Vagina (tissue), 2 donors: ENCODE data around the gene ACVR2A. TPM values are rescaled to one million over a fixed set of nuclear protein-coding genes. Genes with fewer than 3 reads are reported as not detected.

ENCODE experiments used
- DNase-seq, 2 donors: peaks; one replicate each; pipeline ENCODE4 v3.0.0-alpha.2; 2017; ENCODE audit errors: extremely low spot score in 2 of 2
- H3K27ac ChIP-seq: fragments of 200-600 bp; sonication (generic); one replicate; pipeline ENCODE4 v1.5.1; 2019
- H3K27me3 ChIP-seq: fragments of 200-600 bp; sonication (generic); one replicate; pipeline ENCODE4 v1.5.1; 2019
- H3K36me3 ChIP-seq, 2 donors: fragments of 200-600 bp; sonication (generic); one replicate each; pipeline ENCODE4 v1.5.1; 2017 to 2019
- H3K4me1 ChIP-seq: fragments of 200-600 bp; sonication (generic); one replicate; pipeline ENCODE4 v1.5.1; 2019
- H3K4me3 ChIP-seq, 2 donors: fragments of 200-600 bp; sonication (generic); 1 replicate in 1 of 2; 2 replicates in 1 of 2; pipeline ENCODE4 v1.5.1; 2016 to 2019
- H3K9me3 ChIP-seq: fragments of 200-600 bp; sonication (generic); one replicate; pipeline ENCODE4 v1.5.1; 2019
- CTCF ChIP-seq, 3 experiments: fragments of 450-650 bp in 2 of 3; fragments of 200-600 bp in 1 of 3; sonication (generic) in 1 of 3; IDR thresholded peaks; one replicate each; pipeline ENCODE4 v1.5.1; 2017 to 2019; ENCODE audit warnings: antibody characterized with exemption in 3 of 3, mild to moderate bottlenecking in 2 of 3, moderate library complexity in 2 of 3
- POLR2A ChIP-seq, 2 donors: fragments of 450-650 bp; IDR thresholded peaks; one replicate each; pipeline ENCODE4 v1.6.1; 2017; ENCODE audit warnings: antibody characterized with exemption in 2 of 2, mild to moderate bottlenecking in 2 of 2, moderate library complexity in 2 of 2
- POLR2AphosphoS5 ChIP-seq, 2 donors: sonication (generic); formaldehyde crosslinking; IDR thresholded peaks; one replicate each; pipeline ENCODE4 v1.9.0; 2017; ENCODE audit warnings: antibody characterized with exemption in 2 of 2, mild to moderate bottlenecking in 2 of 2, low read depth in 1 of 2; ENCODE audit not compliant: insufficient read depth in 1 of 2
- intact Hi-C: fragments of 100-400 bp; cut with DNase I; formaldehyde crosslinking; loops from one replicate; pipeline ENCODE4 v1.15.1; 2023
- total RNA-seq: library from RNA; depleted of rRNA; stranded (reverse); fragments of >200 nt; gene quantifications from one replicate; pipeline ENCODE4 v1.2.3, GENCODE V29; 2016

The ACVR2A gene
- total RNA-seq, 1 donor from 2014 or later, result 29.7 TPM

- Histone ChIP-seq H3K4me3 (no peak overlapping the region), H3K9me3 (no peaks in the 10 kb centered on the region), H3K36me3 (no peaks in the 10 kb centered on the region), H3K4me1 (peaks cover 52% of the 10 kb centered on the region), H3K27me3 (no peaks in the 10 kb centered on the region), H3K27ac (no peak overlapping the region)
- TF ChIP-seq POLR2AphosphoS5 (IDR thresholded peaks at IDR 0.05; ENCODE audit: insufficient read depth in 1 of 2, low read depth in 1 of 2) (no peak), CTCF (IDR thresholded peaks at IDR 0.05) (no peak), POLR2A (IDR thresholded peaks at IDR 0.05) (no peak)
- intact Hi-C loops, result no loop called here
- no peak for DNase-seq
Measured at GRCh38 chr2:147854557-147855134, 9.8 kb downstream of the ACVR2A start.

GRCh38 chr2:147855316-147855715 is 10.5 kb downstream of the ACVR2A start:
- Histone ChIP-seq H3K4me3 (no peak overlapping the region), H3K4me1 (peaks cover 52% of the 10 kb centered on the region), H3K9me3 (no peaks in the 10 kb centered on the region), H3K27me3 (no peaks in the 10 kb centered on the region), H3K27ac (no peak overlapping the region), H3K36me3 (no peaks in the 10 kb centered on the region)
- intact Hi-C loops, result no loop called here
- DNase-seq, result no peak
- TF ChIP-seq CTCF (IDR thresholded peaks at IDR 0.05) (no peak), POLR2A (IDR thresholded peaks at IDR 0.05) (no peak), POLR2AphosphoS5 (IDR thresholded peaks at IDR 0.05; ENCODE audit: insufficient read depth in 1 of 2, low read depth in 1 of 2) (no peak)

GRCh38 chr2:147855977-147856376 is 11.1 kb downstream of the ACVR2A start:
- Histone ChIP-seq H3K27ac (no peak overlapping the region), H3K9me3 (no peaks in the 10 kb centered on the region), H3K27me3 (no peaks in the 10 kb centered on the region), H3K4me1 (peaks cover 46% of the 10 kb centered on the region), H3K36me3 (no peaks in the 10 kb centered on the region), H3K4me3 (no peak overlapping the region)
- intact Hi-C loops, result no loop called here
- no peak for TF ChIP-seq CTCF (IDR thresholded peaks at IDR 0.05)
- no peak for TF ChIP-seq POLR2A (IDR thresholded peaks at IDR 0.05)
- no peak for TF ChIP-seq POLR2AphosphoS5 (IDR thresholded peaks at IDR 0.05; ENCODE audit: insufficient read depth in 1 of 2, low read depth in 1 of 2)
- DNase-seq, result no peak

- TF ChIP-seq POLR2A (IDR thresholded peaks at IDR 0.05) (no peak), POLR2AphosphoS5 (IDR thresholded peaks at IDR 0.05; ENCODE audit: insufficient read depth in 1 of 2, low read depth in 1 of 2) (no peak), CTCF (IDR thresholded peaks at IDR 0.05) (no peak)
- DNase-seq, result no peak
- Histone ChIP-seq H3K27me3 (no peaks in the 10 kb centered on the region), H3K4me1 (peaks cover 42% of the 10 kb centered on the region), H3K36me3 (no peaks in the 10 kb centered on the region), H3K27ac (no peak overlapping the region), H3K4me3 (no peak overlapping the region), H3K9me3 (no peaks in the 10 kb centered on the region)
- intact Hi-C loops, result no loop called here
Measured at GRCh38 chr2:147860009-147860408, 15.2 kb downstream of the ACVR2A start.

GRCh38 chr2:147862859-147863516 is 18.2 kb downstream of the ACVR2A start:
- Histone ChIP-seq H3K4me1 (peaks cover 41% of the 10 kb centered on the region), H3K36me3 (no peaks in the 10 kb centered on the region), H3K27ac (no peak overlapping the region), H3K9me3 (no peaks in the 10 kb centered on the region), H3K4me3 (no peak overlapping the region), H3K27me3 (no peaks in the 10 kb centered on the region)
- no peak for TF ChIP-seq CTCF (IDR thresholded peaks at IDR 0.05)
- TF ChIP-seq POLR2AphosphoS5 (IDR thresholded peaks at IDR 0.05; ENCODE audit: insufficient read depth in 1 of 2, low read depth in 1 of 2), result no peak
- TF ChIP-seq POLR2A (IDR thresholded peaks at IDR 0.05), result no peak
- no peak for DNase-seq
- intact Hi-C loops, result no loop called here
